ENCODE measurements around the gene SAMD11.
"Not testable (repeated sequence)": the region's sequence is repeated elsewhere in the genome, so short reads cannot be mapped to it uniquely, and the experiment has no call there.

SAMD11 gene

GRCh38 chr1:897226-897625 is 26.5 kb upstream of the SAMD11 start:
- TF ChIP-seq CTCF (IDR thresholded peaks at IDR 0.05) = no peak
- H3K79me2 ChIP-seq = no peaks in the 10 kb centered on the region
- no peaks in the 10 kb centered on the region for H3K4me1 ChIP-seq
- no peaks in the 10 kb centered on the region for H3K36me3 ChIP-seq (ENCODE audit: control insufficient read depth, insufficient read depth, low read length)
- H3K27ac ChIP-seq = no peak overlapping the region
- H3K27me3 ChIP-seq (ENCODE audit: control insufficient read depth, insufficient read depth, low read length) = no peaks in the 10 kb centered on the region
- H3K9ac ChIP-seq = no peak overlapping the region
- H3K9me3 ChIP-seq (ENCODE audit: control insufficient read depth, low read length) = no peaks in the 10 kb centered on the region
- H3K4me3 ChIP-seq (ENCODE audit: low read depth, low read length) = no peak overlapping the region
- H3K4me2 ChIP-seq (ENCODE audit: low read length) = no peak overlapping the region
- H2AFZ ChIP-seq = no peak overlapping the region

- not testable (repeated sequence) for H3K9ac ChIP-seq; H3K4me2 ChIP-seq (ENCODE audit: low read length); H3K36me3 ChIP-seq (ENCODE audit: control insufficient read depth, insufficient read depth, low read length); H2AFZ ChIP-seq; H3K4me1 ChIP-seq; H3K4me3 ChIP-seq (ENCODE audit: low read depth, low read length); H3K27ac ChIP-seq; H3K9me3 ChIP-seq (ENCODE audit: control insufficient read depth, low read length); H3K79me2 ChIP-seq; H3K27me3 ChIP-seq (ENCODE audit: control insufficient read depth, insufficient read depth, low read length)
Observed at GRCh38 chr1:897951-898350, 25.8 kb upstream of the SAMD11 start.

- Histone ChIP-seq H3K27me3 (ENCODE audit: control insufficient read depth, insufficient read depth, low read length) (no peaks in the 10 kb centered on the region), H2AFZ (no peak overlapping the region), H3K36me3 (ENCODE audit: control insufficient read depth, insufficient read depth, low read length) (no peaks in the 10 kb centered on the region), H3K4me3 (ENCODE audit: low read depth, low read length) (no peak overlapping the region), H3K27ac (no peak overlapping the region), H3K9ac (no peak overlapping the region), H3K4me2 (ENCODE audit: low read length) (no peak overlapping the region), H3K4me1 (no peaks in the 10 kb centered on the region), H3K9me3 (ENCODE audit: control insufficient read depth, low read length) (no peaks in the 10 kb centered on the region), H3K79me2 (no peaks in the 10 kb centered on the region)
- no peak for TF ChIP-seq CTCF (IDR thresholded peaks at IDR 0.05)
Observed at GRCh38 chr1:899636-900317, 23.9 kb upstream of the SAMD11 start.

GRCh38 chr1:901108-901859 is 22.4 kb upstream of the SAMD11 start:
- H3K4me1 ChIP-seq = no peaks in the 10 kb centered on the region
- no peak overlapping the region for H3K9ac ChIP-seq
- no peak overlapping the region for H3K4me2 ChIP-seq (ENCODE audit: low read length)
- H2AFZ ChIP-seq = no peak overlapping the region
- H3K27ac ChIP-seq = no peak overlapping the region
- H3K4me3 ChIP-seq (ENCODE audit: low read depth, low read length) = no peak overlapping the region
- no peaks in the 10 kb centered on the region for H3K36me3 ChIP-seq (ENCODE audit: control insufficient read depth, insufficient read depth, low read length)
- no peaks in the 10 kb centered on the region for H3K27me3 ChIP-seq (ENCODE audit: control insufficient read depth, insufficient read depth, low read length)
- H3K79me2 ChIP-seq = no peaks in the 10 kb centered on the region
- no peak for TF ChIP-seq CTCF (IDR thresholded peaks at IDR 0.05)
- H3K9me3 ChIP-seq (ENCODE audit: control insufficient read depth, low read length) = no peaks in the 10 kb centered on the region

- Histone ChIP-seq H3K27ac (no peak overlapping the region), H3K4me3 (ENCODE audit: low read depth, low read length) (no peak overlapping the region), H3K79me2 (no peaks in the 10 kb centered on the region), H3K9me3 (ENCODE audit: control insufficient read depth, low read length) (no peaks in the 10 kb centered on the region), H2AFZ (no peak overlapping the region), H3K4me2 (ENCODE audit: low read length) (no peak overlapping the region), H3K4me1 (no peaks in the 10 kb centered on the region), H3K27me3 (ENCODE audit: control insufficient read depth, insufficient read depth, low read length) (no peaks in the 10 kb centered on the region), H3K36me3 (ENCODE audit: control insufficient read depth, insufficient read depth, low read length) (no peaks in the 10 kb centered on the region), H3K9ac (no peak overlapping the region)
- no peak for TF ChIP-seq CTCF (IDR thresholded peaks at IDR 0.05)
Observed at GRCh38 chr1:902802-903201, 20.9 kb upstream of the SAMD11 start.

Measured in parathyroid adenoma (tissue), 2 donors.